Keratinocyte (primary cell): ENCODE data around the gene SPIN1. TPM values are rescaled to one million over a fixed set of nuclear protein-coding genes. Genes with fewer than 3 reads are reported as not detected.

Source experiments
- DNase-seq: peaks from one replicate; pipeline ENCODE4 v3.0.0-alpha.2; 2011; ENCODE audit warnings: low read depth, missing footprints, low spot score
- FAIRE-seq: peaks from 2 replicates; lab custom pipeline; 2011; peaks lifted over from hg19 to GRCh38; lab: Jason Lieb, UNC
- H2AFZ ChIP-seq: 2 replicates; pipeline ENCODE4 v1.6.0; 2012; ENCODE audit warnings: low read length, control low read depth, inconsistent platforms; ENCODE audit not compliant: control insufficient read depth
- H3K27ac ChIP-seq: 2 replicates; pipeline ENCODE4 v1.5.1; 2011; ENCODE audit warnings: low read length; ENCODE audit not compliant: control insufficient read depth, insufficient read depth
- H3K27me3 ChIP-seq: 3 replicates; pipeline ENCODE4 v1.6.0; 2011; ENCODE audit warnings: low read length; ENCODE audit not compliant: control insufficient read depth, insufficient read depth; ENCODE audit errors: extremely low read depth
- H3K36me3 ChIP-seq, 2 experiments: 2 replicates in 1 of 2; 3 replicates in 1 of 2; pipeline ENCODE4 v1.5.1; 2011; ENCODE audit warnings: low read length in 2 of 2, mild to moderate bottlenecking in 1 of 2; ENCODE audit not compliant: control insufficient read depth in 2 of 2, insufficient read depth in 2 of 2; ENCODE audit errors: extremely low read depth in 1 of 2
- H3K4me1 ChIP-seq: 3 replicates; pipeline ENCODE4 v1.5.1; 2011; ENCODE audit warnings: low read length; ENCODE audit not compliant: control insufficient read depth, insufficient read depth; ENCODE audit errors: extremely low read depth
- H3K4me2 ChIP-seq: 3 replicates; pipeline ENCODE4 v1.6.0; 2011; ENCODE audit warnings: low read depth, low read length; ENCODE audit not compliant: control insufficient read depth, insufficient read depth; ENCODE audit errors: extremely low read depth
- H3K4me3 ChIP-seq, 3 experiments: fragments of 200-600 bp in 1 of 3; sonication (generic) in 1 of 3; 2 replicates in 2 of 3; 3 replicates in 1 of 3; pipeline ENCODE4 v1.5.1; 2011 to 2016; ENCODE audit warnings: low read length in 3 of 3, mild to moderate bottlenecking in 3 of 3, control low read depth in 2 of 3, inconsistent platforms in 1 of 3, low read depth in 1 of 3, mixed read lengths in 1 of 3, mixed run types in 1 of 3, moderate library complexity in 1 of 3; ENCODE audit not compliant: control insufficient read depth in 2 of 3, insufficient read depth in 2 of 3; ENCODE audit errors: extremely low read depth in 1 of 3
- H3K79me2 ChIP-seq: 2 replicates; pipeline ENCODE4 v1.6.0; 2012; ENCODE audit warnings: low read length; ENCODE audit not compliant: control insufficient read depth, insufficient read depth
- H3K9ac ChIP-seq: 3 replicates; pipeline ENCODE4 v1.6.0; 2011; ENCODE audit warnings: low read length; ENCODE audit not compliant: control insufficient read depth, insufficient read depth; ENCODE audit errors: extremely low read depth
- H3K9me1 ChIP-seq: 3 replicates; pipeline ENCODE4 v1.6.0; 2011; ENCODE audit warnings: low read length; ENCODE audit not compliant: control insufficient read depth, insufficient read depth; ENCODE audit errors: extremely low read depth
- H3K9me3 ChIP-seq: 2 replicates; pipeline ENCODE4 v1.5.1; 2012; ENCODE audit warnings: low read depth, low read length; ENCODE audit not compliant: control insufficient read depth
- H4K20me1 ChIP-seq: 3 replicates; pipeline ENCODE4 v1.6.0; 2011; ENCODE audit warnings: low read length; ENCODE audit not compliant: control insufficient read depth, insufficient read depth; ENCODE audit errors: extremely low read depth
- CTCF ChIP-seq, 3 experiments: IDR thresholded peaks in 1 of 3; conservative IDR thresholded peaks in 1 of 3; optimal IDR thresholded peaks in 1 of 3; 2 replicates in 2 of 3; 3 replicates in 1 of 3; pipeline versions ENCODE3 to v1.5.1; 2011; ENCODE audit warnings: low read length in 3 of 3, mild to moderate bottlenecking in 3 of 3, moderate library complexity in 2 of 3, control low read depth in 1 of 3, inconsistent platforms in 1 of 3; ENCODE audit not compliant: insufficient read depth in 2 of 3; ENCODE audit errors: extremely low read depth in 1 of 3
- EZH2 ChIP-seq: IDR thresholded peaks from one replicate; pipeline ENCODE4 v1.6.1; 2012; ENCODE audit warnings: inconsistent platforms, mild to moderate bottlenecking, low read length, moderate library complexity
- dilution Hi-C: fragments of 300-500 bp; cut with MboI; formaldehyde crosslinking; loops from one replicate; pipeline ENCODE4 v1.7.0; 2020; ENCODE audit warnings: low sequenced_read_pairs; ENCODE audit not compliant: extremely low pct_ligation_motif_present
- polyA plus RNA-seq, 5 experiments: library from polyadenylated mRNA; depleted of rRNA in 3 of 5; stranded (reverse) in 3 of 5; stranded (forward) in 1 of 5; unstranded in 1 of 5; fragments of >200 nt; gene quantifications; 1 replicate in 1 of 5; 2 replicates in 3 of 5; 3 replicates in 1 of 5; pipeline versions ENCODE4 v1.2.1 to v1.2.3, GENCODE V29; 2011 to 2012; ENCODE audit warnings: missing spikeins in 2 of 5, low read depth in 1 of 5, low replicate concordance in 1 of 5

Gene SPIN1
- polyA plus RNA-seq, 1 donor (not counting 4 experiments of a cell fraction or from before 2014, with no cell fraction given) = 68.8 TPM

- no peak overlapping the region for H3K4me2 ChIP-seq
- DNase-seq (no peak), FAIRE-seq (no peak)
- H2AFZ ChIP-seq = no peak overlapping the region
- H3K79me2 ChIP-seq = peaks cover 85% of the 10 kb centered on the region
- peaks cover 0 to 4% of the 10 kb centered on the region in 2 experiments for H3K36me3 ChIP-seq
- H3K27ac ChIP-seq = no peak overlapping the region
- no peaks in the 10 kb centered on the region for H3K9me3 ChIP-seq
- no peak overlapping the region for H3K4me3 ChIP-seq
- H3K27me3 ChIP-seq = no peaks in the 10 kb centered on the region
- dilution Hi-C loops = no loop called here
- H3K9ac ChIP-seq = no peak overlapping the region
- TF ChIP-seq CTCF (optimal IDR thresholded peaks at IDR 0.05 in 1 of 3, IDR thresholded peaks at IDR 0.05 in 1 of 3, conservative IDR thresholded peaks at IDR 0.05 in 1 of 3; ENCODE audit: extremely low read depth in 1 of 3, insufficient read depth in 2 of 3, low read length in 3 of 3) (no peak), EZH2 (no peak)
- H4K20me1 ChIP-seq = no peaks in the 10 kb centered on the region
- H3K4me1 ChIP-seq = peaks cover 13% of the 10 kb centered on the region
- H3K9me1 ChIP-seq = peaks cover 3% of the 10 kb centered on the region
Observed at GRCh38 chr9:88391921-88392320, 3.7 kb downstream of the SPIN1 start.

GRCh38 chr9:88392549-88392948 lies 4.3 kb downstream of the SPIN1 start:
- peaks cover 13% of the 10 kb centered on the region for H3K4me1 ChIP-seq
- peaks cover 0 to 4% of the 10 kb centered on the region in 2 experiments for H3K36me3 ChIP-seq
- H3K9me1 ChIP-seq = peaks cover 3% of the 10 kb centered on the region
- H3K79me2 ChIP-seq = peaks cover 85% of the 10 kb centered on the region
- TF ChIP-seq EZH2 (no peak), CTCF (optimal IDR thresholded peaks at IDR 0.05 in 1 of 3, IDR thresholded peaks at IDR 0.05 in 1 of 3, conservative IDR thresholded peaks at IDR 0.05 in 1 of 3; ENCODE audit: extremely low read depth in 1 of 3, insufficient read depth in 2 of 3, low read length in 3 of 3) (no peak)
- dilution Hi-C loops = no loop called here
- no peak for FAIRE-seq
- no peaks in the 10 kb centered on the region for H4K20me1 ChIP-seq
- no peaks in the 10 kb centered on the region for H3K9me3 ChIP-seq
- H3K4me2 ChIP-seq = no peak overlapping the region
- no peak for DNase-seq
- no peak overlapping the region for H2AFZ ChIP-seq
- no peaks in the 10 kb centered on the region for H3K27me3 ChIP-seq
- no peak overlapping the region for H3K4me3 ChIP-seq
- no peak overlapping the region for H3K9ac ChIP-seq
- H3K27ac ChIP-seq = no peak overlapping the region
